H1 (cell line): Measurements from ENCODE around the gene ATXN2. TPM values are rescaled to one million over a fixed set of nuclear protein-coding genes. Genes with fewer than 3 reads are reported as not detected.

Experiments
- CTCF ChIA-PET: fragments of 300-600 bp; sonication (Branson Sonifier 250); formaldehyde crosslinking; loops from one replicate; lab custom pipeline; 2021; ENCODE audit not compliant: partially characterized antibody; lab: Charles Lee
- POLR2A ChIA-PET: fragments of 300-600 bp; sonication (Branson Sonifier 250); formaldehyde crosslinking; loops from one replicate; lab custom pipeline; 2021; ENCODE audit warnings: inconsistent platforms; ENCODE audit not compliant: partially characterized antibody; lab: Charles Lee
- DNase-seq, 2 experiments: peaks; one replicate each; pipeline versions ENCODE4 v3.0.0 to v3.0.0-alpha.2; 2010 to 2022; ENCODE audit warnings: low spot score in 2 of 2, low read depth in 1 of 2, mixed read lengths in 1 of 2
- FAIRE-seq: peaks from 2 replicates; lab custom pipeline; 2011; peaks lifted over from hg19 to GRCh38; lab: Jason Lieb, UNC
- H2AFZ ChIP-seq: 2 replicates; pipeline ENCODE4 v1.8.1; 2012; ENCODE audit warnings: low read length, inconsistent platforms
- H2AK5ac ChIP-seq: 2 replicates; pipeline ENCODE4 v1.6.1; 2013; ENCODE audit warnings: low read depth, low read length
- H2BK120ac ChIP-seq: replicated peaks from 2 replicates; pipeline ENCODE3; 2013; ENCODE audit warnings: low read depth, low read length, inconsistent platforms
- H2BK12ac ChIP-seq: 2 replicates; pipeline ENCODE4 v1.6.1; 2013; ENCODE audit warnings: low read depth, low read length
- H2BK15ac ChIP-seq: 2 replicates; pipeline ENCODE4 v1.6.1; 2013; ENCODE audit warnings: low read length
- H2BK20ac ChIP-seq: 2 replicates; pipeline ENCODE4 v1.6.1; 2013; ENCODE audit warnings: low read length
- H2BK5ac ChIP-seq: 2 replicates; pipeline ENCODE4 v1.6.1; 2013; ENCODE audit warnings: low read depth, low read length
- H3K14ac ChIP-seq: 2 replicates; pipeline ENCODE4 v1.6.1; 2013; ENCODE audit warnings: inconsistent platforms; ENCODE audit not compliant: insufficient read length
- H3K18ac ChIP-seq: 2 replicates; pipeline ENCODE4 v1.6.1; 2013; ENCODE audit warnings: low read length; ENCODE audit errors: extremely low read depth
- H3K23ac ChIP-seq: 2 replicates; pipeline ENCODE4 v1.6.1; 2013; ENCODE audit warnings: inconsistent platforms; ENCODE audit not compliant: insufficient read length
- H3K23me2 ChIP-seq: 2 replicates; pipeline ENCODE4 v1.6.1; 2013; ENCODE audit warnings: low read depth, low read length
- H3K27ac ChIP-seq: 2 replicates; pipeline ENCODE4 v1.6.1; 2011; ENCODE audit warnings: low read depth, low read length, inconsistent platforms
- H3K27me3 ChIP-seq, 4 experiments: replicated peaks in 1 of 4; 1 replicate in 1 of 4; 2 replicates in 3 of 4; pipeline versions ENCODE4 v1.6.1 to v1.8.1; 2011 to 2013; ENCODE audit warnings: low read length in 3 of 4, mild to moderate bottlenecking in 3 of 4, inconsistent platforms in 2 of 4, mixed read lengths in 2 of 4, moderate library complexity in 1 of 4; ENCODE audit not compliant: control insufficient read depth in 3 of 4, insufficient read depth in 3 of 4; ENCODE audit errors: extremely low read depth in 1 of 4
- H3K36me3 ChIP-seq, 4 experiments: 2 replicates each; pipeline versions ENCODE4 v1.6.1 to v1.8.1; 2011 to 2013; ENCODE audit warnings: mild to moderate bottlenecking in 4 of 4, low read length in 3 of 4, moderate library complexity in 2 of 4, control low read depth in 1 of 4, inconsistent platforms in 1 of 4; ENCODE audit not compliant: insufficient read depth in 4 of 4, control insufficient read depth in 2 of 4
- H3K4ac ChIP-seq: replicated peaks from 2 replicates; pipeline ENCODE3; 2013; ENCODE audit warnings: low read length, low read depth, mixed read lengths, inconsistent platforms; ENCODE audit not compliant: insufficient read length
- H3K4me1 ChIP-seq, 4 experiments: replicated peaks in 1 of 4; 1 replicate in 1 of 4; 2 replicates in 3 of 4; pipeline versions ENCODE4 v1.6.1 to v1.8.1; 2011 to 2013; ENCODE audit warnings: low read length in 3 of 4, inconsistent platforms in 2 of 4, mixed read lengths in 1 of 4; ENCODE audit not compliant: insufficient read depth in 4 of 4, control insufficient read depth in 3 of 4
- H3K4me2 ChIP-seq, 2 experiments: 2 replicates each; pipeline versions ENCODE4 v1.6.1 to v1.8.1; 2011 to 2013; ENCODE audit warnings: low read depth in 2 of 2, low read length in 2 of 2, control low read depth in 1 of 2, inconsistent platforms in 1 of 2, mild to moderate bottlenecking in 1 of 2; ENCODE audit not compliant: insufficient read depth in 1 of 2
- H3K4me3 ChIP-seq, 4 experiments: fragments of 200-600, 300-600 bp in 1 of 4; sonication (generic), shearing (Covaris generic), sonication (Bioruptor Twin) in 1 of 4; 2 replicates each; pipeline versions ENCODE4 v1.5.1 to v1.8.1; 2011 to 2016; ENCODE audit warnings: low read length in 4 of 4, low read depth in 3 of 4, control low read depth in 2 of 4, inconsistent platforms in 2 of 4, mild to moderate bottlenecking in 2 of 4, mixed read lengths in 1 of 4, moderate library complexity in 1 of 4; ENCODE audit not compliant: insufficient read depth in 2 of 4; ENCODE audit errors: extremely low read depth in 1 of 4
- H3K56ac ChIP-seq: replicated peaks from 2 replicates; pipeline ENCODE3; 2013; ENCODE audit warnings: low read depth, mild to moderate bottlenecking, mixed read lengths, low read length, inconsistent platforms; ENCODE audit not compliant: insufficient read length
- H3K79me1 ChIP-seq: 2 replicates; pipeline ENCODE4 v1.6.1; 2013; ENCODE audit warnings: low read depth, low read length, control low read depth
- H3K79me2 ChIP-seq, 2 experiments: 2 replicates each; pipeline versions ENCODE4 v1.6.1 to v1.8.1; 2012 to 2013; ENCODE audit warnings: low read length in 2 of 2, mild to moderate bottlenecking in 2 of 2, inconsistent platforms in 1 of 2; ENCODE audit not compliant: insufficient read depth in 2 of 2, control insufficient read depth in 1 of 2
- H3K9ac ChIP-seq, 4 experiments: replicated peaks in 1 of 4; 1 replicate in 1 of 4; 2 replicates in 3 of 4; pipeline versions ENCODE4 v1.6.1 to v1.8.1; 2011 to 2013; ENCODE audit warnings: low read depth in 3 of 4, low read length in 3 of 4, control low read depth in 2 of 4, mild to moderate bottlenecking in 2 of 4, moderate library complexity in 2 of 4, inconsistent platforms in 1 of 4; ENCODE audit errors: extremely low read depth in 1 of 4
- H3K9me3 ChIP-seq, 2 experiments: 2 replicates each; pipeline versions ENCODE4 v1.6.1 to v1.8.1; 2012 to 2013; ENCODE audit warnings: mild to moderate bottlenecking in 2 of 2, moderate library complexity in 2 of 2, control low read depth in 1 of 2, inconsistent platforms in 1 of 2, low read depth in 1 of 2, low read length in 1 of 2, mixed read lengths in 1 of 2; ENCODE audit not compliant: insufficient read depth in 2 of 2
- H4K20me1 ChIP-seq, 2 experiments: replicated peaks in 1 of 2; 2 replicates each; pipeline versions ENCODE3 to v1.8.1; 2011 to 2013; ENCODE audit warnings: inconsistent platforms in 2 of 2, low read length in 2 of 2, mild to moderate bottlenecking in 1 of 2; ENCODE audit not compliant: insufficient read depth in 2 of 2, control insufficient read depth in 1 of 2
- H4K5ac ChIP-seq: 2 replicates; pipeline ENCODE4 v1.6.1; 2013; ENCODE audit warnings: low read length, low read depth, mixed read lengths, inconsistent platforms; ENCODE audit not compliant: insufficient read length
- H4K8ac ChIP-seq: 2 replicates; pipeline ENCODE4 v1.8.0; 2013; ENCODE audit warnings: mild to moderate bottlenecking, moderate library complexity, low read length, inconsistent platforms; ENCODE audit not compliant: insufficient read depth; ENCODE audit errors: extremely low read depth
- H4K91ac ChIP-seq: replicated peaks from 2 replicates; pipeline ENCODE3; 2013; ENCODE audit warnings: low read length, mixed read lengths, inconsistent platforms; ENCODE audit not compliant: insufficient read length
- ASH2L ChIP-seq: fragments of 200-600, 300-600 bp; sonication (generic); IDR thresholded peaks from one replicate; pipeline ENCODE4 v1.7.1; 2017; ENCODE audit warnings: low read length
- CEBPB ChIP-seq: IDR thresholded peaks from 2 replicates; pipeline ENCODE4 v1.6.1; 2012; ENCODE audit warnings: low read depth, low read length
- HDAC2 ChIP-seq, 2 experiments: fragments of 300-600 bp in 1 of 2; sonication (generic) in 1 of 2; IDR thresholded peaks; 2 replicates each; pipeline ENCODE4 v1.6.1; 2011 to 2012; ENCODE audit warnings: low read depth in 2 of 2, low read length in 2 of 2, mild to moderate bottlenecking in 2 of 2, moderate library complexity in 2 of 2, borderline replicate concordance in 1 of 2, inconsistent platforms in 1 of 2
- HDAC6 ChIP-seq: IDR thresholded peaks from one replicate; pipeline ENCODE4 v1.7.1; 2012; ENCODE audit warnings: low read depth, mild to moderate bottlenecking, inconsistent platforms, low read length, moderate library complexity
- JUN ChIP-seq: IDR thresholded peaks from 2 replicates; pipeline ENCODE4 v1.6.1; 2011; ENCODE audit warnings: low read depth, mild to moderate bottlenecking, improper control_type of control experiment, low read length
- KDM1A ChIP-seq: fragments of 200-600, 300-600 bp; sonication (generic); IDR thresholded peaks from 2 replicates; pipeline ENCODE4 v1.7.1; 2016; ENCODE audit warnings: mild to moderate bottlenecking, low read length, borderline replicate concordance
- POLR2AphosphoS5 ChIP-seq: IDR thresholded peaks from 2 replicates; pipeline ENCODE4 v1.6.1; 2011; ENCODE audit warnings: low read depth, low read length
- RXRA ChIP-seq: IDR thresholded peaks from 2 replicates; pipeline ENCODE4 v1.6.1; 2011; ENCODE audit warnings: low read depth, mild to moderate bottlenecking, low read length, moderate library complexity; ENCODE audit not compliant: insufficient read depth
- SIRT6 ChIP-seq: IDR thresholded peaks from one replicate; pipeline ENCODE4 v1.7.1; 2012; ENCODE audit warnings: low read length, inconsistent platforms
- TAF1 ChIP-seq: IDR thresholded peaks from 2 replicates; pipeline ENCODE4 v1.6.1; 2011; ENCODE audit warnings: mild to moderate bottlenecking, low read depth, low read length
- TAF7 ChIP-seq: optimal IDR thresholded peaks from 2 replicates; pipeline ENCODE3; 2011; ENCODE audit warnings: low read depth, mild to moderate bottlenecking, inconsistent platforms, low read length, moderate library complexity, borderline replicate concordance
- WGBS, 2 experiments: shearing (Covaris generic) in 1 of 2; methylation state at CpG; one replicate each; pipeline versions ENCODE4 v1.1.6 to v1.1.7; 2013 to 2015; ENCODE audit warnings: low lambda C conversion rate in 2 of 2, mixed read lengths in 2 of 2, inconsistent platforms in 1 of 2, low coverage in 1 of 2, missing lambda C conversion rate in 1 of 2; ENCODE audit not compliant: insufficient replicate concordance in 2 of 2, insufficient coverage in 1 of 2, insufficient read length in 1 of 2; ENCODE audit errors: extremely low coverage in 1 of 2, missing lambda C conversion rate in 1 of 2; 5-methylcytosine and 5-hydroxymethylcytosine counted together
- polyA plus RNA-seq, 7 experiments: library from polyadenylated mRNA; depleted of rRNA in 3 of 7; stranded (reverse) in 5 of 7; unstranded in 2 of 7; fragments of >200 nt in 5 of 7; fragments of 200-250 nt in 2 of 7; gene quantifications; 1 replicate in 5 of 7; 2 replicates in 1 of 7; 4 replicates in 1 of 7; pipeline versions ENCODE4 v1.2.1 to v1.2.3, GENCODE V29; 2011 to 2013; ENCODE audit warnings: missing spikeins in 2 of 7, mixed read lengths in 2 of 7
- total RNA-seq: library from RNA; stranded (reverse); fragmentation: NEBNext Ultra II Directional; extraction: Animal tissue kit (Norgen Biotek cat#: 25700); gene quantifications from 2 replicates; pipeline ENCODE4 v1.2.1, GENCODE V29; 2021

ATXN2 gene
- total and polyA plus RNA-seq, 2 of the 8 experiments (the other 6 are each of a cell fraction or from before 2014, with no cell fraction given) = 46.6 to 80.7 TPM

- H3K79me1 ChIP-seq = peaks cover 10% of the 10 kb centered on the region
- peaks cover 31 to 36% of the 10 kb centered on the region in 2 experiments for H3K79me2 ChIP-seq
- H3K27me3 ChIP-seq = no peaks in the 10 kb centered on the region
- H2AFZ ChIP-seq = peak overlapping the region; percentile 33; the same call in 1 of the 2 replicates
- peak overlapping the region; percentile 95 for H4K91ac ChIP-seq
- H2BK5ac ChIP-seq = peak overlapping the region; percentile 88
- peak overlapping the region; percentile 77 to 79 for H3K4me2 ChIP-seq
- peak overlapping the region; percentile 90 for H4K5ac ChIP-seq
- H2BK15ac ChIP-seq = no peak overlapping the region
- WGBS, 2 experiments = 29% methylated on average over 20 of the region's 21 CpGs; no CpG with 5 or more reads in 1 of the 2 experiments
- H3K56ac ChIP-seq = no peak overlapping the region
- H3K36me3 ChIP-seq = no peaks in the 10 kb centered on the region
- POLR2A ChIA-PET = interaction anchor here (0.6 to 6.4 kb wide), 24 partner anchors 8 to 609 kb away, joined by 3 to 64 read pairs (median 5); partner anchors contain the start of genes ACAD10, ATXN2, BRAP and ERP29
- H2BK20ac ChIP-seq = peak overlapping the region; percentile 97; the same call in 1 of the 2 replicates
- no peak overlapping the region for H3K23ac ChIP-seq
- peak overlapping the region; percentile 40 to 93 (median 56) for H3K4me3 ChIP-seq
- peak overlapping the region; percentile 14 to 48 (median 38); a peak in 6 of 7 replicates for H3K9ac ChIP-seq
- peak overlapping the region; percentile 92; the same call in 1 of the 2 replicates for H4K8ac ChIP-seq
- no peak overlapping the region for H3K14ac ChIP-seq
- DNase-seq = no peak
- peaks cover 11% of the 10 kb centered on the region; the same call in 1 of the 2 replicates for H3K23me2 ChIP-seq
- H3K27ac ChIP-seq = peak overlapping the region; percentile 87
- H3K18ac ChIP-seq = peak overlapping the region; percentile 97
- H3K9me3 ChIP-seq = no peaks in the 10 kb centered on the region
- peak overlapping the region; percentile 85 for H2BK120ac ChIP-seq
- H3K4me1 ChIP-seq = peaks cover 5 to 41% (median 25%) of the 10 kb centered on the region in 4 experiments
- H2AK5ac ChIP-seq = peak overlapping the region; percentile 93
- CTCF ChIA-PET = interaction anchor here (0.6 to 22.8 kb wide), 9 partner anchors 8 to 94 kb away, joined by 3 to 838 read pairs (median 3); no protein-coding TSS in a partner anchor
- no peak overlapping the region for H3K4ac ChIP-seq
- H4K20me1 ChIP-seq = peaks cover 4 to 9% of the 10 kb centered on the region in 2 experiments
- FAIRE-seq = no peak
- peak overlapping the region; percentile 88 for H2BK12ac ChIP-seq
- TF ChIP-seq HDAC6 (no peak), RXRA (no peak), SIRT6 (no peak), TAF7 (no peak), CEBPB (no peak), ASH2L (peak; percentile 97), HDAC2 (IDR thresholded peaks at IDR 0.05; ENCODE audit: borderline replicate concordance in 1 of 2, low read depth in 2 of 2, low read length in 2 of 2) (0 out of 4 replicates have a peak, but pooled peaks of 1 of the 2 experiments have one; percentile 35), TAF1 (no peak; the same call in 1 of the 2 replicates), KDM1A (no peak; the same call in 1 of the 2 replicates), POLR2AphosphoS5 (peak; percentile 10; the same call in 1 of the 2 replicates), JUN (no peak)
Observed at GRCh38 chr12:111404362-111405148, 194.6 kb downstream of the ATXN2 start.
